ENCODE measurements around the gene VPREB1. TPM values are rescaled to one million over a fixed set of nuclear protein-coding genes. Genes with fewer than 3 reads are reported as not detected.

VPREB1 gene
- total RNA-seq: not detected in 2 replicates
- long read RNA-seq: 0 reads

GRCh38 chr22:22244316-22245250, at the start of gene VPREB1:
VPREB1 (plus strand) TSS chr22:22244786; CDS start chr22:22244814, 28 bp downstream.
- Mint-ChIP-seq H3K4me3 (no peak within 1 kb of the TSS), H3K36me3 (ENCODE audit: low read depth) (no peaks in the 10 kb centered on the region), H3K27me3 (ENCODE audit: low read depth) (peaks cover 93% of the 10 kb centered on the region), H3K4me1 (no peaks in the 10 kb centered on the region), H3K27ac (ENCODE audit: unreplicated experiment) (no peak within 1 kb of the TSS), H3K9me3 (no peaks in the 10 kb centered on the region)
- DNase-seq (ENCODE audit: low read depth, low spot score): no peak
- TF ChIP-seq CTCF (conservative IDR thresholded peaks at IDR 0.05): no peak

- Mint-ChIP-seq H3K36me3 (ENCODE audit: low read depth) (no peaks in the 10 kb centered on the region), H3K27me3 (ENCODE audit: low read depth) (peaks cover 93% of the 10 kb centered on the region), H3K4me1 (no peaks in the 10 kb centered on the region), H3K9me3 (peaks cover 7% of the 10 kb centered on the region), H3K27ac (ENCODE audit: unreplicated experiment) (no peak overlapping the region), H3K4me3 (no peak overlapping the region)
- TF ChIP-seq CTCF (conservative IDR thresholded peaks at IDR 0.05): no peak
- DNase-seq (ENCODE audit: low read depth, low spot score): no peak
These were observed 49.7 kb upstream of the VPREB1 start for GRCh38 chr22:22194931-22195264.

GRCh38 chr22:22195265-22196017, 49.1 kb upstream of the VPREB1 start:
- H3K27me3 Mint-ChIP-seq (ENCODE audit: low read depth): peaks cover 93% of the 10 kb centered on the region
- H3K9me3 Mint-ChIP-seq: peaks cover 3% of the 10 kb centered on the region
- no peak overlapping the region for H3K4me3 Mint-ChIP-seq
- no peaks in the 10 kb centered on the region for H3K36me3 Mint-ChIP-seq (ENCODE audit: low read depth)
- no peaks in the 10 kb centered on the region for H3K4me1 Mint-ChIP-seq
- H3K27ac Mint-ChIP-seq (ENCODE audit: unreplicated experiment): no peak overlapping the region
- peak; percentile 70 for DNase-seq (ENCODE audit: low read depth, low spot score)
- peak; percentile 92 for TF ChIP-seq CTCF (conservative IDR thresholded peaks at IDR 0.05)

GRCh38 chr22:22196018-22196533, 48.5 kb upstream of the VPREB1 start:
- Mint-ChIP-seq H3K36me3 (ENCODE audit: low read depth) (no peaks in the 10 kb centered on the region), H3K27me3 (ENCODE audit: low read depth) (peaks cover 93% of the 10 kb centered on the region), H3K4me1 (no peaks in the 10 kb centered on the region), H3K9me3 (peaks cover 3% of the 10 kb centered on the region), H3K4me3 (no peak overlapping the region), H3K27ac (ENCODE audit: unreplicated experiment) (no peak overlapping the region)
- TF ChIP-seq CTCF (conservative IDR thresholded peaks at IDR 0.05): no peak
- no peak for DNase-seq (ENCODE audit: low read depth, low spot score)

GRCh38 chr22:22196833-22197477, 47.6 kb upstream of the VPREB1 start:
- Mint-ChIP-seq H3K27me3 (ENCODE audit: low read depth) (peaks cover 93% of the 10 kb centered on the region), H3K36me3 (ENCODE audit: low read depth) (no peaks in the 10 kb centered on the region), H3K4me3 (no peak overlapping the region), H3K9me3 (peaks cover under 1% of the 10 kb centered on the region), H3K4me1 (no peaks in the 10 kb centered on the region), H3K27ac (ENCODE audit: unreplicated experiment) (no peak overlapping the region)
- no peak for DNase-seq (ENCODE audit: low read depth, low spot score)
- no peak for TF ChIP-seq CTCF (conservative IDR thresholded peaks at IDR 0.05)

All from neural crest cell (in vitro differentiated cells).